Mammary epithelial cell (primary cell): Measurements from ENCODE around the gene PHTF2.

Experiments used
- EZH2 ChIP-seq: IDR thresholded peaks from 2 replicates; pipeline ENCODE4 v1.6.1; 2012; ENCODE audit warnings: low read length, inconsistent platforms, borderline replicate concordance
- TF ChIP-seq, protein P1 (sequence below), 2 donors: IDR thresholded peaks in 1 of 2; conservative IDR thresholded peaks in 1 of 2; 2 replicates each; pipeline ENCODE4 v1.5.1; 2011 to 2012; ENCODE audit warnings: inconsistent platforms in 2 of 2, low read length in 2 of 2, mild to moderate bottlenecking in 2 of 2, control low read depth in 1 of 2, low read depth in 1 of 2; ENCODE audit not compliant: insufficient read depth in 1 of 2; ENCODE audit errors: extremely low read depth in 1 of 2

DNA sequence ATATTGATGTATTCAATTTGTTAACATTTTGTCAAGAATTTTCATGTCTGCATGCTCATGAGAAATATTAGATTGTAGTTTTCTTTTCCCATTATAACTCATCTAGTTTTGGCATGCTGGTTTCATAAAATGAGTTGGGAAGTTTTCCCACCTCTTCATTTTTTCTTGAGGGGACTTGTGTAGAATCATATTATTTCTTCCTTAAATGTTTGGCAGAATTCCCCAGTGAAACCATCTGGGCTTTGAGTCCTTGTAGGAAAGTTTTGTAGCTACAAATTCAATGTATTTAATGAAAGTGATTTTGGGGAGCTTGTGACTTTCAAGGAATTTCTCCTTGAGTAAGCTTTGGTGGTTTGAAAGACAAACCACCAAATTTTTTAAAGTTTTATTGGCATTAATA is 173.2 kb downstream of the PHTF2 start:
- TF ChIP-seq, protein P1, sequence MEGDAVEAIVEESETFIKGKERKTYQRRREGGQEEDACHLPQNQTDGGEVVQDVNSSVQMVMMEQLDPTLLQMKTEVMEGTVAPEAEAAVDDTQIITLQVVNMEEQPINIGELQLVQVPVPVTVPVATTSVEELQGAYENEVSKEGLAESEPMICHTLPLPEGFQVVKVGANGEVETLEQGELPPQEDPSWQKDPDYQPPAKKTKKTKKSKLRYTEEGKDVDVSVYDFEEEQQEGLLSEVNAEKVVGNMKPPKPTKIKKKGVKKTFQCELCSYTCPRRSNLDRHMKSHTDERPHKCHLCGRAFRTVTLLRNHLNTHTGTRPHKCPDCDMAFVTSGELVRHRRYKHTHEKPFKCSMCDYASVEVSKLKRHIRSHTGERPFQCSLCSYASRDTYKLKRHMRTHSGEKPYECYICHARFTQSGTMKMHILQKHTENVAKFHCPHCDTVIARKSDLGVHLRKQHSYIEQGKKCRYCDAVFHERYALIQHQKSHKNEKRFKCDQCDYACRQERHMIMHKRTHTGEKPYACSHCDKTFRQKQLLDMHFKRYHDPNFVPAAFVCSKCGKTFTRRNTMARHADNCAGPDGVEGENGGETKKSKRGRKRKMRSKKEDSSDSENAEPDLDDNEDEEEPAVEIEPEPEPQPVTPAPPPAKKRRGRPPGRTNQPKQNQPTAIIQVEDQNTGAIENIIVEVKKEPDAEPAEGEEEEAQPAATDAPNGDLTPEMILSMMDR (conservative IDR thresholded peaks at IDR 0.05 in 1 of 2, IDR thresholded peaks at IDR 0.05 in 1 of 2; ENCODE audit: extremely low read depth in 1 of 2, insufficient read depth in 1 of 2, low read depth in 1 of 2, low read length in 2 of 2) = no peak
- no peak for TF ChIP-seq EZH2
